HT-29 (cell line): ENCODE results near the gene TAS1R1. TPM values are rescaled to one million over a fixed set of nuclear protein-coding genes. Genes with fewer than 3 reads are reported as not detected.
"Not testable (repeated sequence)": the region's sequence is repeated elsewhere in the genome, so short reads cannot be mapped to it uniquely, and the experiment has no call there.

Experiments
- DNase-seq: peaks from one replicate; pipeline ENCODE4 v3.0.0-alpha.2; 2015; ENCODE audit warnings: low spot score
- total RNA-seq: library from RNA; depleted of rRNA; stranded (reverse); fragments of >200 nt; shearing (Covaris generic); gene quantifications from 2 replicates; pipeline ENCODE4 v1.2.3, GENCODE V29; 2014

Gene TAS1R1
- total RNA-seq, 1 experiment from 2014 or later, result not detected

GRCh38 chr1:6521536-6521935 is 33.6 kb upstream of the TAS1R1 start:
- no peak for DNase-seq

GRCh38 chr1:6523566-6523965 is 31.5 kb upstream of the TAS1R1 start:
- peak; percentile 62 for DNase-seq

GRCh38 chr1:6526316-6526715 is 28.8 kb upstream of the TAS1R1 start:
- DNase-seq, result no peak

- DNase-seq, result no peak
Observed at GRCh38 chr1:6528492-6528891, 26.6 kb upstream of the TAS1R1 start.

GRCh38 chr1:6530504-6531160 is 24.5 kb upstream of the TAS1R1 start:
- DNase-seq, result no peak

- no peak for DNase-seq
Observed at GRCh38 chr1:6531996-6532395, 23.1 kb upstream of the TAS1R1 start.

GRCh38 chr1:6534248-6534822 is 20.8 kb upstream of the TAS1R1 start:
- DNase-seq, result no peak

GRCh38 chr1:6535214-6535613 is 19.9 kb upstream of the TAS1R1 start:
- no peak for DNase-seq

- no peak for DNase-seq
Observed at GRCh38 chr1:6536291-6536690, 18.8 kb upstream of the TAS1R1 start.

GRCh38 chr1:6538956-6539355 is 16.2 kb upstream of the TAS1R1 start:
- no peak for DNase-seq

- DNase-seq, result no peak
Observed at GRCh38 chr1:6544831-6545230, 10.3 kb upstream of the TAS1R1 start.

GRCh38 chr1:6545276-6546112 is 9.6 kb upstream of the TAS1R1 start:
- no peak for DNase-seq

GRCh38 chr1:6546326-6546725 is 8.8 kb upstream of the TAS1R1 start:
- no peak for DNase-seq

- no peak for DNase-seq
Observed at GRCh38 chr1:6547301-6547700, 7.8 kb upstream of the TAS1R1 start.

GRCh38 chr1:6554031-6554906 is 838 bp upstream of the TAS1R1 start, which contains the start of gene NOL9:
Gene NOL9 (minus strand): TSS chr1:6554513. CDS start chr1:6554502, 11 bp downstream.
- peak; percentile 93 for DNase-seq

GRCh38 chr1:6557597-6557996 is 2.5 kb downstream of the TAS1R1 start:
- DNase-seq, result no peak

GRCh38 chr1:6559161-6559560 is 4.1 kb downstream of the TAS1R1 start:
- DNase-seq, result not testable (repeated sequence)

GRCh38 chr1:6560267-6560666 is 5.2 kb downstream of the TAS1R1 start:
- no peak for DNase-seq

- no peak for DNase-seq
Observed at GRCh38 chr1:6569033-6569432, 13.9 kb downstream of the TAS1R1 start.

- no peak for DNase-seq
Observed at GRCh38 chr1:6570100-6570499, 15.0 kb downstream of the TAS1R1 start.

- no peak for DNase-seq
Observed at GRCh38 chr1:6570987-6571386, 15.9 kb downstream of the TAS1R1 start.
